NCI-H2081 treated with DMSO at 0.1 percent for 48 hours (cell line): ENCODE results near the gene IFT122.

Source experiments
- DNase-seq: peaks from one replicate; lab custom pipeline; 2025; lab: John Stamatoyannopoulos, UW

Gene IFT122

GRCh38 chr3:129518038-129518561, 78.1 kb downstream of the IFT122 start:
- no peak for DNase-seq

GRCh38 chr3:129518581-129518980, 78.6 kb downstream of the IFT122 start:
- DNase-seq: no peak

GRCh38 chr3:129519449-129519848, 79.4 kb downstream of the IFT122 start:
- DNase-seq: no peak

DNA sequence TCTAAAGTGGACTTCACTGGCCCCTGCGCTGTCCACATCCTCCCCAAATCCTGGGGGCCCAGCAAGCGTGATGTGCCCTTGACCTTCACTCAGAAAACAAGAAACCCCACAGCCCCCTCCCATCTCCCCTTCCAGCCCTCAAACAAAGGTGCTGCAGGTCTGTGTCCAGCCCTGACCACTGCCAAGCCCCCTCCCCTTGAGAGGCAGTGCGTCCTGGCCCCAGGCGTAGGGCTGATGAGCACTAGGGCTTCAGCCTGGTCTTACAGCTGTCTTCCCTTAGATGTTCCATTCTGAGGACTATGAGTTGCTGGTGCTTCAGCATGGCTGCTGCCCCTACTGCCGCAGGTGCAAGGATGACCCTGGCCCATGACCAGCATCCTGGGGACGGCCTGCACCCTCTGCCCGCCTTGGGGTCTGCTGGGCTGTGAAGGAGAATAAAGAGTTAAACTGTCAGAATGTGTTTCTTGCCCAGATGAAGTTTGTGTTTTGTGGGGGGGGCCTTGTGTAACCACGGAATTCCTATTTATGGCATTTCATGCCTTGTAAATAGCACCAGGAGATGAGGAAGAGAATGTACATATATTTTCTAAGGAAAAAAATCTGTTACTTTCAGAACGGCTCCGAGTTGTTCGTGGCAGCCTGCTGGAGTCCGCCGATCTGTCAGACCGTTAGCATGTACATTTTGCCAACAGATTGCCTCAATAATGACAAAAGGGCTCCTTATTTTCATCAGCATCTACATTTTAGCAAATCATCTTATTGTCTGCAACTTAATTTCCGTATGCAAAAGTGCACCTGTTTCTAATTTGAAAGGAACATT, 80.1 kb downstream of the IFT122 start:
- no peak for DNase-seq

- DNase-seq: no peak
These were observed 80.9 kb downstream of the IFT122 start for GRCh38 chr3:129520960-129521359.

DNA sequence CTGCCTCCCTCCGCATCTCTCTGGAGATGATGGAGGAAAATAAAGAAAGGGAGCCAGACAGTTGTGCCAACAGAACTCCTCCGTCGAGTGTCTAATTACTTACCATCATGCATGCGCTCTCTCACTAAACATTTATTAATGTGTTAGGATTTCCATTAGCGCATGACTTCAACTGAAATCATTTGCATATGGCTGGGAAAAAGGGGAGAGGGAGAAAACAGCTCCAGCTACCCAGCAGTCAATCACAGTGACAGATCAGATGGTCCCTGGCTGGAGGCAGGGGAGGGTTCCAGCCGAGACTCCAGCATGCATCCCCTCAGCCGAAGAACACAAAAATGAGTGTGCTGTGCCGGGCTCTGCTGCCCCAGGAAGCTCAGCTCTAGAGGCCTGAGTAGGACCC, 81.6 kb downstream of the IFT122 start:
- DNase-seq: no peak

- no peak for DNase-seq
These were observed 82.9 kb downstream of the IFT122 start for GRCh38 chr3:129522953-129523352.

GRCh38 chr3:129524081-129524480, 84.1 kb downstream of the IFT122 start:
- DNase-seq: no peak

DNA sequence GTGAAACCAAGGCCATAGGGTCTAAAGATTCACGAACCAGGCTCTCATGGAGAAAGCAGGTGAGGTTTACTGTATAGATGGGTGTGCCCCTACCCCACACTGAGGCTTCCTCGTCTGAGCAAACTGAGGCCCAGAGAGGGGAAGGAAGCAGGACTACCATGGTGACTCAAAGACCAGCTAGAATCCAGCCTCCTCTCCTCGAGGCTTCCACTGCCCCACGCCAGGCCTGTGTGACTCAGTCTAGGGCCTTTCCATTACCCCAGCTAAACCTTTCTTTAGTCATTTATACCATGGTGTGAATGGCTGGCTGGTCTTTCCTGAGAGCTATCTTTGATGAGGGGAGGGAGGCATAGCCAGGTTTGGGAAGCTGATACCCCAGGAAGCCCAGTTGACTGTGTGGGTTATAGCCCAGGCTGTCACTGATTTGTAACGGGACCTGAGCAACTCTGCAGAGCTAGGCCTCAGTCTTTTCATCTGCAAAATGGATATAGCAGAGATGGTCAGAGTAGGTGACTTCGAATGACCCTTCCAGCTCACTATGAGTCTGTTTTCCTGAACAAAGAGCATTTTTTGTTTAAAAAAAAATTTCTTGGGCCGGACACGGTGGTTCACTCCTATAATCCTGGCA, 85.4 kb downstream of the IFT122 start:
- DNase-seq: no peak

GRCh38 chr3:129526121-129526900, 86.3 kb downstream of the IFT122 start:
- DNase-seq: no peak

DNA sequence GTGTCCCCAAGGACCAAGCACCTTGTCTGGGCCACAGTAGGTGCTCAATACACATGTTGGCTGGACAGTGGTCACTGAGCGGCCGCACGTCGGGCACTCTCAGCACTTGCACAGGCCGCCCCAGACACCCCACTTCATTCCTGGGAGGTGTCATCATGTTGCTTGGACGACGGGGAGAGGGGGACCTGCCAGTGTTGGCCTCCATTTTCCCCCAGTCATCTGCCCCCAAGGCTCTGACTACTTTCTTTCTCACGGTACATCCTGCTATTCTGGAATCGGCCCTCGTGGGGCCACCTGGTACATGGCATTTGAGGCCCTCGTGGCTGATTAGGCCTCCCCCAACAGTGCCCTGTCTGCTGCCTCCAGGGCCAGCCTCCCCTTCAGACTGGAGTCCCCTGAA, 87.2 kb downstream of the IFT122 start:
- DNase-seq: no peak

- no peak for DNase-seq
These were observed 88.6 kb downstream of the IFT122 start, which contains the start of gene RHO for GRCh38 chr3:129528589-129529100. Gene RHO (plus strand): TSS chr3:129528639. CDS start chr3:129528734, 95 bp downstream.

DNA sequence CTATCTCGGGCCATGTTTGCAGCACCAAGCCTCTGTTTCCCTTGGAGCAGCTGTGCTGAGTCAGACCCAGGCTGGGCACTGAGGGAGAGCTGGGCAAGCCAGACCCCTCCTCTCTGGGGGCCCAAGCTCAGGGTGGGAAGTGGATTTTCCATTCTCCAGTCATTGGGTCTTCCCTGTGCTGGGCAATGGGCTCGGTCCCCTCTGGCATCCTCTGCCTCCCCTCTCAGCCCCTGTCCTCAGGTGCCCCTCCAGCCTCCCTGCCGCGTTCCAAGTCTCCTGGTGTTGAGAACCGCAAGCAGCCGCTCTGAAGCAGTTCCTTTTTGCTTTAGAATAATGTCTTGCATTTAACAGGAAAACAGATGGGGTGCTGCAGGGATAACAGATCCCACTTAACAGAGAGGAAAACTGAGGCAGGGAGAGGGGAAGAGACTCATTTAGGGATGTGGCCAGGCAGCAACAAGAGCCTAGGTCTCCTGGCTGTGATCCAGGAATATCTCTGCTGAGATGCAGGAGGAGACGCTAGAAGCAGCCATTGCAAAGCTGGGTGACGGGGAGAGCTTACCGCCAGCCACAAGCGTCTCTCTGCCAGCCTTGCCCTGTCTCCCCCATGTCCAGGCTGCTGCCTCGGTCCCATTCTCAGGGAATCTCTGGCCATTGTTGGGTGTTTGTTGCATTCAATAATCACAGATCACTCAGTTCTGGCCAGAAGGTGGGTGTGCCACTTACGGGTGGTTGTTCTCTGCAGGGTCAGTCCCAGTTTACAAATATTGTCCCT, 89.6 kb downstream of the IFT122 start:
- DNase-seq: no peak

DNA sequence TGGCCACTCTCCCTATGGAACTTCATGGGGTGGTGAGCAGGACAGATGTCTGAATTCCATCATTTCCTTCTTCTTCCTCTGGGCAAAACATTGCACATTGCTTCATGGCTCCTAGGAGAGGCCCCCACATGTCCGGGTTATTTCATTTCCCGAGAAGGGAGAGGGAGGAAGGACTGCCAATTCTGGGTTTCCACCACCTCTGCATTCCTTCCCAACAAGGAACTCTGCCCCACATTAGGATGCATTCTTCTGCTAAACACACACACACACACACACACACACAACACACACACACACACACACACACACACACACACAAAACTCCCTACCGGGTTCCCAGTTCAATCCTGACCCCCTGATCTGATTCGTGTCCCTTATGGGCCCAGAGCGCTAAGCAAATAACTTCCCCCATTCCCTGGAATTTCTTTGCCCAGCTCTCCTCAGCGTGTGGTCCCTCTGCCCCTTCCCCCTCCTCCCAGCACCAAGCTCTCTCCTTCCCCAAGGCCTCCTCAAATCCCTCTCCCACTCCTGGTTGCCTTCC, 90.3 kb downstream of the IFT122 start:
- DNase-seq: no peak

DNA sequence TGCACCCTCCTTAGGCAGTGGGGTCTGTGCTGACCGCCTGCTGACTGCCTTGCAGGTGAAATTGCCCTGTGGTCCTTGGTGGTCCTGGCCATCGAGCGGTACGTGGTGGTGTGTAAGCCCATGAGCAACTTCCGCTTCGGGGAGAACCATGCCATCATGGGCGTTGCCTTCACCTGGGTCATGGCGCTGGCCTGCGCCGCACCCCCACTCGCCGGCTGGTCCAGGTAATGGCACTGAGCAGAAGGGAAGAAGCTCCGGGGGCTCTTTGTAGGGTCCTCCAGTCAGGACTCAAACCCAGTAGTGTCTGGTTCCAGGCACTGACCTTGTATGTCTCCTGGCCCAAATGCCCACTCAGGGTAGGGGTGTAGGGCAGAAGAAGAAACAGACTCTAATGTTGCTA, 90.8 kb downstream of the IFT122 start:
- DNase-seq: no peak

- no peak for DNase-seq
These were observed 91.7 kb downstream of the IFT122 start for GRCh38 chr3:129531699-129532098.

- DNase-seq: no peak
These were observed 92.2 kb downstream of the IFT122 start for GRCh38 chr3:129532261-129532660.

DNA sequence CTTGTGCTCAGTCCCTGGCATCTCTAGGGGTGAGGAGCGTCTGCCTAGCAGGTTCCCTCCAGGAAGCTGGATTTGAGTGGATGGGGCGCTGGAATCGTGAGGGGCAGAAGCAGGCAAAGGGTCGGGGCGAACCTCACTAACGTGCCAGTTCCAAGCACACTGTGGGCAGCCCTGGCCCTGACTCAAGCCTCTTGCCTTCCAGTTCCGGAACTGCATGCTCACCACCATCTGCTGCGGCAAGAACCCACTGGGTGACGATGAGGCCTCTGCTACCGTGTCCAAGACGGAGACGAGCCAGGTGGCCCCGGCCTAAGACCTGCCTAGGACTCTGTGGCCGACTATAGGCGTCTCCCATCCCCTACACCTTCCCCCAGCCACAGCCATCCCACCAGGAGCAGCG, 93.4 kb downstream of the IFT122 start:
- no peak for DNase-seq

DNA sequence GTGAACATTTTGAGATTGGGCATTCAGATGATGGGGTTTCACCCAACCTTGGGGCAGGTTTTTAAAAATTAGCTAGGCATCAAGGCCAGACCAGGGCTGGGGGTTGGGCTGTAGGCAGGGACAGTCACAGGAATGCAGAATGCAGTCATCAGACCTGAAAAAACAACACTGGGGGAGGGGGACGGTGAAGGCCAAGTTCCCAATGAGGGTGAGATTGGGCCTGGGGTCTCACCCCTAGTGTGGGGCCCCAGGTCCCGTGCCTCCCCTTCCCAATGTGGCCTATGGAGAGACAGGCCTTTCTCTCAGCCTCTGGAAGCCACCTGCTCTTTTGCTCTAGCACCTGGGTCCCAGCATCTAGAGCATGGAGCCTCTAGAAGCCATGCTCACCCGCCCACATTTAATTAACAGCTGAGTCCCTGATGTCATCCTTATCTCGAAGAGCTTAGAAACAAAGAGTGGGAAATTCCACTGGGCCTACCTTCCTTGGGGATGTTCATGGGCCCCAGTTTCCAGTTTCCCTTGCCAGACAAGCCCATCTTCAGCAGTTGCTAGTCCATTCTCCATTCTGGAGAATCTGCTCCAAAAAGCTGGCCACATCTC, 94.5 kb downstream of the IFT122 start:
- DNase-seq: no peak

- no peak for DNase-seq
These were observed 95.1 kb downstream of the IFT122 start for GRCh38 chr3:129535075-129535474.

- DNase-seq: no peak
These were observed 96.3 kb downstream of the IFT122 start for GRCh38 chr3:129536374-129536667.
